CD8-positive, alpha-beta memory T cell (primary cell): Measurements from ENCODE around the gene SDS. TPM values are rescaled to one million over a fixed set of nuclear protein-coding genes. Genes with fewer than 3 reads are reported as not detected.

Source experiments
- CTCF ChIA-PET: fragments of 350-600 bp; sonication (Branson Sonifier 250); formaldehyde crosslinking; loops from one replicate; lab custom pipeline; 2021; ENCODE audit warnings: antibody characterized with exemption; lab: Charles Lee
- POLR2A ChIA-PET: fragments of 350-600 bp; sonication (Branson Sonifier 250); formaldehyde crosslinking; loops from one replicate; lab custom pipeline; 2021; ENCODE audit warnings: antibody characterized with exemption; lab: Charles Lee
- DNase-seq, 5 donors: peaks; one replicate each; pipeline versions ENCODE4 v3.0.0 to v3.0.0-alpha.2; 2020 to 2022; ENCODE audit warnings: mixed read lengths in 1 of 5
- H3K27ac ChIP-seq: one replicate; pipeline ENCODE4 v1.7.0; 2013; ENCODE audit warnings: low read depth, mild to moderate bottlenecking, low read length, moderate library complexity
- H3K27me3 ChIP-seq: 2 replicates; pipeline ENCODE4 v1.7.0; 2013; ENCODE audit warnings: low read length, mild to moderate bottlenecking; ENCODE audit not compliant: insufficient read depth, poor library complexity, severe bottlenecking
- H3K36me3 ChIP-seq: 2 replicates; pipeline ENCODE4 v1.7.0; 2013; ENCODE audit warnings: mild to moderate bottlenecking, low read length, moderate library complexity; ENCODE audit not compliant: insufficient read depth
- H3K4me1 ChIP-seq: 2 replicates; pipeline ENCODE4 v1.7.0; 2013; ENCODE audit warnings: mild to moderate bottlenecking, low read length, moderate library complexity; ENCODE audit not compliant: insufficient read depth
- H3K4me3 ChIP-seq: 2 replicates; pipeline ENCODE4 v1.7.0; 2013; ENCODE audit warnings: mild to moderate bottlenecking, low read length
- H3K9me3 ChIP-seq: 2 replicates; pipeline ENCODE4 v1.7.0; 2013; ENCODE audit warnings: mild to moderate bottlenecking, low read length
- H3K27ac Mint-ChIP-seq, 8 donors: one replicate each; pipeline ENCODE4 v1.8.0; 2020 to 2021; ENCODE audit warnings: mixed read lengths in 8 of 8, mild to moderate bottlenecking in 6 of 8, inconsistent platforms in 3 of 8, moderate library complexity in 3 of 8
- H3K27me3 Mint-ChIP-seq, 2 donors: one replicate each; pipeline ENCODE4 v1.8.0; 2020 to 2021; ENCODE audit warnings: mixed read lengths in 2 of 2, mild to moderate bottlenecking in 1 of 2, moderate library complexity in 1 of 2
- H3K36me3 Mint-ChIP-seq, 3 donors: one replicate each; pipeline ENCODE4 v1.8.0; 2020 to 2021; ENCODE audit warnings: mixed read lengths in 3 of 3, inconsistent platforms in 1 of 3, mild to moderate bottlenecking in 1 of 3
- H3K4me1 Mint-ChIP-seq, 3 donors: one replicate each; pipeline ENCODE4 v1.8.0; 2020 to 2021; ENCODE audit warnings: mixed read lengths in 3 of 3, inconsistent platforms in 1 of 3, mild to moderate bottlenecking in 1 of 3
- H3K4me3 Mint-ChIP-seq, 7 donors: one replicate each; pipeline ENCODE4 v1.8.0; 2020 to 2021; ENCODE audit warnings: mixed read lengths in 7 of 7, mild to moderate bottlenecking in 6 of 7, moderate library complexity in 4 of 7, inconsistent platforms in 2 of 7
- H3K9me3 Mint-ChIP-seq, 5 donors: one replicate each; pipeline ENCODE4 v1.8.0; 2020 to 2022; ENCODE audit warnings: mixed read lengths in 5 of 5, mild to moderate bottlenecking in 3 of 5, moderate library complexity in 2 of 5, inconsistent platforms in 1 of 5
- polyA plus RNA-seq: library from polyadenylated mRNA; unstranded; fragments of 300-500 nt; fragmentation: Illumina TruSeq; gene quantifications from one replicate; pipeline ENCODE4 v1.2.3, GENCODE V29; 2021
- total RNA-seq, 2 experiments: library from RNA; stranded (reverse); gene quantifications; one replicate each; pipeline ENCODE4 v1.2.3, GENCODE V29; 2021

Gene SDS
- total and polyA plus RNA-seq, 3 experiments from 2014 or later: 0.18 to 0.20 TPM; not detected in 1

- H3K27me3 Mint-ChIP-seq: peaks cover 8 to 12% of the 10 kb centered on the region in 2 donors
- peaks cover 0 to 3% (median 3%) of the 10 kb centered on the region in 3 donors for H3K4me1 Mint-ChIP-seq
- DNase-seq: no peak
- no peak overlapping the region for H3K27ac Mint-ChIP-seq
- POLR2A ChIA-PET: no interaction called here
- Histone ChIP-seq H3K36me3 (no peaks in the 10 kb centered on the region), H3K27ac (peak overlapping the region; percentile 82), H3K4me1 (no peaks in the 10 kb centered on the region), H3K4me3 (no peak overlapping the region), H3K9me3 (no peaks in the 10 kb centered on the region), H3K27me3 (no peaks in the 10 kb centered on the region)
- H3K36me3 Mint-ChIP-seq: no peaks in the 10 kb centered on the region
- H3K9me3 Mint-ChIP-seq: no peaks in the 10 kb centered on the region
- no peak overlapping the region for H3K4me3 Mint-ChIP-seq
- CTCF ChIA-PET: no interaction called here
Observed at GRCh38 chr12:113422886-113423669, 19.4 kb upstream of the SDS start.

- Mint-ChIP-seq H3K27ac (peak within 1 kb of the TSS in 1 of 8 donors; percentile 71), H3K9me3 (no peaks in the 10 kb centered on the region), H3K36me3 (no peaks in the 10 kb centered on the region), H3K4me3 (peak within 1 kb of the TSS in 1 of 7 donors; percentile 85), H3K27me3 (peaks cover 7 to 12% of the 10 kb centered on the region in 2 donors), H3K4me1 (peaks cover 0 to 3% (median 3%) of the 10 kb centered on the region in 3 donors)
- peak within 1 kb of the TSS; percentile 82 for H3K27ac ChIP-seq
- no peaks in the 10 kb centered on the region for H3K9me3 ChIP-seq
- H3K36me3 ChIP-seq: no peaks in the 10 kb centered on the region
- ChIA-PET CTCF (no interaction called here), POLR2A (no interaction called here)
- H3K4me1 ChIP-seq: no peaks in the 10 kb centered on the region
- DNase-seq: no peak
- H3K4me3 ChIP-seq: no peak within 1 kb of the TSS
- no peaks in the 10 kb centered on the region for H3K27me3 ChIP-seq
Observed at GRCh38 chr12:113422030-113422885, 18.6 kb upstream of the SDS start, which contains the start of gene SDSL. Gene SDSL, plus strand, starts transcription at chr12:113422380. Its CDS starts 5,603 bp downstream, at chr12:113427983.

DNA sequence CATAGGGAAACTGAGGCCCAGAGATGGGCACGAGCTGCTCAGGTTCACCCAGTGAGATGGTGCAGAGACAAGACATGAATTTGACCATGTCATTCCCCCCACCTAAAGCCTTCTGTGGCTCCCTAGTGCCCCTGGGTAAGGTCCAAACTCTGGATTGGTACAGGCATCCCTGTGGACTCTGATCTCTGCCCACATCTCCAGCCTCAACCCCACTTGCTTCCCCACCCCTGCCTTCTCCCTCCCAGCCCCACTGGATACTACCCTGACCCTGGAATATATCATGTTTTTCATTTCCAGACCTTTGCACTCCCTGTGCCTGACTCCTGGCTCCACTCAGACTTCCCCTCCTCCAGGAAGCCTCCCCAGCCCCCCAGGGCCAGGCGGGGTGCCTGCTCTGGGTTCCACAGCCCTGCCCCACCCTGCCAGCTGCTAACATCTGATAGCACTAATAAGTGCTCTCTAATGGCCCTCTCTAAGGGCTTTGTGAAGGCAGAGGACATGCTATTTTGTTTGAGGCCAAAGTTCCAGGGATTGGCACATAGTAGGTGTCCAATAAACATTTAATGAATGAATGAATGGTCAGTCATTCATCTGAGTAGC, 17.4 kb upstream of the SDS start:
- Histone ChIP-seq H3K36me3 (no peaks in the 10 kb centered on the region), H3K27me3 (no peaks in the 10 kb centered on the region), H3K9me3 (no peaks in the 10 kb centered on the region), H3K27ac (no peak overlapping the region), H3K4me1 (no peaks in the 10 kb centered on the region), H3K4me3 (no peak overlapping the region)
- no peaks in the 10 kb centered on the region for H3K36me3 Mint-ChIP-seq
- peaks cover 0 to 3% (median 3%) of the 10 kb centered on the region in 3 donors for H3K4me1 Mint-ChIP-seq
- H3K4me3 Mint-ChIP-seq: no peak overlapping the region
- POLR2A ChIA-PET: no interaction called here
- DNase-seq: no peak
- H3K9me3 Mint-ChIP-seq: no peaks in the 10 kb centered on the region
- peaks cover 7 to 13% of the 10 kb centered on the region in 2 donors for H3K27me3 Mint-ChIP-seq
- CTCF ChIA-PET: no interaction called here
- H3K27ac Mint-ChIP-seq: no peak overlapping the region

- no peaks in the 10 kb centered on the region for H3K36me3 ChIP-seq
- H3K27me3 Mint-ChIP-seq: peaks cover 9 to 19% of the 10 kb centered on the region in 2 donors
- no peak for DNase-seq
- H3K36me3 Mint-ChIP-seq: no peaks in the 10 kb centered on the region
- POLR2A ChIA-PET: no interaction called here
- H3K27ac Mint-ChIP-seq: no peak overlapping the region
- no peaks in the 10 kb centered on the region for H3K9me3 ChIP-seq
- H3K4me3 ChIP-seq: no peak overlapping the region
- no peaks in the 10 kb centered on the region for H3K27me3 ChIP-seq
- peaks cover 0 to 3% (median 3%) of the 10 kb centered on the region in 3 donors for H3K4me1 Mint-ChIP-seq
- CTCF ChIA-PET: no interaction called here
- no peak overlapping the region for H3K27ac ChIP-seq
- peaks cover 0 to 2% (median 0%) of the 10 kb centered on the region in 5 donors for H3K9me3 Mint-ChIP-seq
- H3K4me3 Mint-ChIP-seq: no peak overlapping the region
- H3K4me1 ChIP-seq: no peaks in the 10 kb centered on the region
Observed at GRCh38 chr12:113418213-113418879, 14.7 kb upstream of the SDS start.

GRCh38 chr12:113416091-113416754, 12.5 kb upstream of the SDS start:
- Mint-ChIP-seq H3K27ac (no peak overlapping the region), H3K4me3 (no peak overlapping the region), H3K4me1 (no peaks in the 10 kb centered on the region), H3K36me3 (no peaks in the 10 kb centered on the region), H3K27me3 (peaks cover 11 to 19% of the 10 kb centered on the region in 2 donors), H3K9me3 (peaks cover 0 to 2% (median 0%) of the 10 kb centered on the region in 5 donors)
- ChIA-PET POLR2A (no interaction called here), CTCF (no interaction called here)
- Histone ChIP-seq H3K9me3 (no peaks in the 10 kb centered on the region), H3K27ac (no peak overlapping the region), H3K4me1 (no peaks in the 10 kb centered on the region), H3K27me3 (no peaks in the 10 kb centered on the region), H3K36me3 (no peaks in the 10 kb centered on the region), H3K4me3 (no peak overlapping the region)
- no peak for DNase-seq

DNA sequence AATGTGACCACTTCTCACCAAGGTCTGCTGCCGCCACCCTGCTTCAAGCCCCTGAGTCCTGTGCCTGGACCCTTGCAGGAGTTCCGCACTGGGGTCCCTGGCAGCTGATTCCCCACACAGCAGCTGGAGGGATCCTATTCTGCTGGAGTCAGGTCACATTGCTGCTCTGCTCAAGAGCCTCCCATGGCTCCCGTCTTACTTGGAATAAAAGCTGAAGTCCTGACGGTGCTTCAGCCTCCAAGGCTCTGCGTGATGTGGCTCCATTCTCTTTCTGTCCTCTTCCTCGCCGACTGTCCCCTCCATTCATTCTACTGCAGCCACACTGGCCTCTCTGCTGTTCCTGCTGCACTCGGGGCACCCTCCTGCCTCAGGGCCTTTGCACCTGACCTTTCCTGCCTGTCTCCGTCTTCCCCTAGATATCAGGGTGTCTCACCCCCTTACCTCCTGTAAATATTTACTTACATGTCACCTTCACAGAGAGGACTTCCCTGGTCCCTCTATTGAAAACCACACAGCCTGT, 10.9 kb upstream of the SDS start:
- CTCF ChIA-PET: no interaction called here
- DNase-seq: no peak
- Mint-ChIP-seq H3K27ac (no peak overlapping the region), H3K4me3 (no peak overlapping the region), H3K9me3 (peaks cover 0 to 2% (median 0%) of the 10 kb centered on the region in 5 donors), H3K36me3 (no peaks in the 10 kb centered on the region), H3K27me3 (peaks cover 13 to 27% of the 10 kb centered on the region in 2 donors), H3K4me1 (no peaks in the 10 kb centered on the region)
- no peak overlapping the region for H3K27ac ChIP-seq
- no peaks in the 10 kb centered on the region for H3K9me3 ChIP-seq
- no peak overlapping the region for H3K4me3 ChIP-seq
- H3K36me3 ChIP-seq: no peaks in the 10 kb centered on the region
- H3K27me3 ChIP-seq: no peaks in the 10 kb centered on the region
- POLR2A ChIA-PET: no interaction called here
- H3K4me1 ChIP-seq: no peaks in the 10 kb centered on the region

- Histone ChIP-seq H3K4me3 (no peak overlapping the region), H3K4me1 (no peaks in the 10 kb centered on the region), H3K27ac (no peak overlapping the region), H3K36me3 (no peaks in the 10 kb centered on the region), H3K27me3 (no peaks in the 10 kb centered on the region), H3K9me3 (no peaks in the 10 kb centered on the region)
- H3K36me3 Mint-ChIP-seq: no peaks in the 10 kb centered on the region
- H3K4me1 Mint-ChIP-seq: no peaks in the 10 kb centered on the region
- no peak overlapping the region for H3K4me3 Mint-ChIP-seq
- DNase-seq: no peak
- CTCF ChIA-PET: no interaction called here
- H3K27ac Mint-ChIP-seq: no peak overlapping the region
- H3K9me3 Mint-ChIP-seq: peaks cover 0 to 2% (median 0%) of the 10 kb centered on the region in 5 donors
- POLR2A ChIA-PET: no interaction called here
- peaks cover 9 to 29% of the 10 kb centered on the region in 2 donors for H3K27me3 Mint-ChIP-seq
Observed at GRCh38 chr12:113413488-113413939, 9.8 kb upstream of the SDS start.
